GM23338 (cell line): ENCODE results near the gene PARL.

Experiments used
- CTCF ChIP-seq, 2 experiments: fragments of 200-600 bp in 1 of 2; sonication (generic) in 1 of 2; conservative IDR thresholded peaks; 2 replicates each; pipeline versions ENCODE4 v1.5.1 to v1.6.1; 2016 to 2017; ENCODE audit warnings: antibody characterized with exemption in 2 of 2, low read depth in 2 of 2, mild to moderate bottlenecking in 2 of 2, moderate library complexity in 1 of 2
- EZH2 ChIP-seq: fragments of 200-600 bp; sonication (generic); IDR thresholded peaks from one replicate; pipeline ENCODE4 v1.8.0; 2017; ENCODE audit warnings: antibody characterized with exemption, mild to moderate bottlenecking, low read depth; ENCODE audit not compliant: unreplicated experiment
- EZH2phosphoT487 ChIP-seq: fragments of 200-600 bp; sonication (generic); IDR thresholded peaks from one replicate; pipeline ENCODE4 v1.8.1; 2018; ENCODE audit warnings: antibody characterized with exemption; ENCODE audit not compliant: unreplicated experiment

GRCh38 chr3:183917776-183918175 is 33.1 kb upstream of the PARL start:
- TF ChIP-seq CTCF (conservative IDR thresholded peaks at IDR 0.05; ENCODE audit: low read depth in 2 of 2) (no peak), EZH2 (no peak), EZH2phosphoT487 (no peak)
